Activated naive CD4-positive, alpha-beta T cell treated with anti-CD3 and anti-CD28 coated beads, Interleukin-2, amount 50 U/mL, for 24 hours (primary cell): ENCODE data around the gene PLA2G10.
"Not testable (repeated sequence)": the region's sequence is repeated elsewhere in the genome, so short reads cannot be mapped to it uniquely, and the experiment has no call there.

Experiments used
- H3K27ac Mint-ChIP-seq: one replicate; pipeline ENCODE4 v1.8.0; 2021; ENCODE audit warnings: mild to moderate bottlenecking, mixed read lengths
- H3K27me3 Mint-ChIP-seq: one replicate; pipeline ENCODE4 v1.8.0; 2021; ENCODE audit warnings: mixed read lengths
- H3K36me3 Mint-ChIP-seq: one replicate; pipeline ENCODE4 v1.8.0; 2021; ENCODE audit warnings: mixed read lengths
- H3K4me1 Mint-ChIP-seq: one replicate; pipeline ENCODE4 v1.8.0; 2021; ENCODE audit warnings: mixed read lengths
- H3K4me3 Mint-ChIP-seq: one replicate; pipeline ENCODE4 v1.8.0; 2021; ENCODE audit warnings: mild to moderate bottlenecking, mixed read lengths
- H3K9me3 Mint-ChIP-seq: one replicate; pipeline ENCODE4 v1.8.0; 2021; ENCODE audit warnings: mixed read lengths

PLA2G10 gene

DNA sequence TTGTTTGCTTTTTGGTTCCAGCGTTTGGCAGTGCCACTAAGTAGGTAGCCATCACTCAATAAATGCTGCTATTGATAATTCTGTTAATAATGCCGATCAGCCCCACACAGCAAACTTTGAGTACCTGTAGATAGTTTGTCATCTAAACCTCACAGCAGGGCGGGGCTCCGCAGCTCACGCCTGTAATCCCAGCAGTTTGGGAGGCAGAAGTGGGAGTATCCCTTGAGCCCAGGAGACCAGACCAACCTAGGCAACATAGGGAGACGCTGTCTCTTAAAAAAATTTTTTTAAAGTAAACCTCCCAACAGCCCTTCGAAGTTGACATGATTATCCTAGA is 59.8 kb downstream of the PLA2G10 start:
- peak overlapping the region; percentile 91 for H3K27ac Mint-ChIP-seq
- peak overlapping the region; percentile 100 for H3K4me3 Mint-ChIP-seq
- peaks cover 7% of the 10 kb centered on the region for H3K36me3 Mint-ChIP-seq
- no peaks in the 10 kb centered on the region for H3K9me3 Mint-ChIP-seq
- peaks cover 52% of the 10 kb centered on the region for H3K4me1 Mint-ChIP-seq
- no peaks in the 10 kb centered on the region for H3K27me3 Mint-ChIP-seq

DNA sequence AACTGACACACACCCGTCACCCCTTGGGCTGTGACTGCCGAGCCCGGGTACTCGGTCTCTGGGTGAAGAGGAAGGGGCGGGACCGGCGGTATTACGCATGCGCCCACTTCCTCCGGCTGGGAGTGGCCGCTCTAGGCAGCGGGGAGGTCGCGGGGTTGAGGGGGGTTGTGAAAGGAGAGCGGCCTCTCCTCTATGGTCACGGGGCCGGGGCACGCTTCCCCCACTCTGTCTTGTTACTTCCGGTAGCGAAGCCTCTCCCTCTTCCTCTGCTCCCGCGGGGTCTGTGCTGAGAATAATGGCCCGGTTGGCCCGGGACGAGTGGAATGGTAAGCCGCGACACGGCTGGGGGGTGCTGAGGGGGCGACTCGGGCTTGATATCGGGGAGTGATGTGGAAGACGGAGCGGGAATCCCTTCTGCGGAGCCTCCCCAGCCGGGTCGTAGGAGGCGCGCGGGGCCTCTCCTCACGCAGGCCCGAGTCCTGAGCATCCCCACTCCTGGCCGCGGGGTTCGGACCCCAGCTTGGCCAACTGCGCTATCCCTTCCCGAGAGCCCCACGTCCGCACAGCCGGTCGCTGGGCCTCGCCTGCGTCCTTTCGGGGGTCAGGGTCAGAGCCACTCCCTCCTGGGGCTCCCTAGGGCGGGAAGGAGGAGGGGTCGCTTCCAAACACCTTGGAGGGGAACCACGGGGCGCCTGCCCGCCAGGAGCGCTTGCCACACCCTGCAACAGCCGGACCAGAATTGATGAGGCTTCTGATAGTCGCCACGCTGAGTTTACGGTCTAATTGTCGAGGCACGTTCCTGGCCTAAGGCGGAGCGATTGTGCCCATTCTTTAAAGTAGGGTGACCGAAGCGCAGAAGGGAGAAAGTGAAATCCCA is 61.2 kb downstream of the PLA2G10 start, which contains the start of gene BFAR:
BFAR (plus strand) TSS at position 259 of the 877 bp plus-strand sequence. CDS start 11,396 bp downstream, outside the sequence.
- H3K36me3 Mint-ChIP-seq, result peaks cover 7% of the 10 kb centered on the region
- H3K27ac Mint-ChIP-seq, result peak within 1 kb of the TSS; percentile 97
- peaks cover 64% of the 10 kb centered on the region for H3K4me1 Mint-ChIP-seq
- H3K27me3 Mint-ChIP-seq, result no peaks in the 10 kb centered on the region
- no peaks in the 10 kb centered on the region for H3K9me3 Mint-ChIP-seq
- H3K4me3 Mint-ChIP-seq, result peak within 1 kb of the TSS; percentile 100

DNA sequence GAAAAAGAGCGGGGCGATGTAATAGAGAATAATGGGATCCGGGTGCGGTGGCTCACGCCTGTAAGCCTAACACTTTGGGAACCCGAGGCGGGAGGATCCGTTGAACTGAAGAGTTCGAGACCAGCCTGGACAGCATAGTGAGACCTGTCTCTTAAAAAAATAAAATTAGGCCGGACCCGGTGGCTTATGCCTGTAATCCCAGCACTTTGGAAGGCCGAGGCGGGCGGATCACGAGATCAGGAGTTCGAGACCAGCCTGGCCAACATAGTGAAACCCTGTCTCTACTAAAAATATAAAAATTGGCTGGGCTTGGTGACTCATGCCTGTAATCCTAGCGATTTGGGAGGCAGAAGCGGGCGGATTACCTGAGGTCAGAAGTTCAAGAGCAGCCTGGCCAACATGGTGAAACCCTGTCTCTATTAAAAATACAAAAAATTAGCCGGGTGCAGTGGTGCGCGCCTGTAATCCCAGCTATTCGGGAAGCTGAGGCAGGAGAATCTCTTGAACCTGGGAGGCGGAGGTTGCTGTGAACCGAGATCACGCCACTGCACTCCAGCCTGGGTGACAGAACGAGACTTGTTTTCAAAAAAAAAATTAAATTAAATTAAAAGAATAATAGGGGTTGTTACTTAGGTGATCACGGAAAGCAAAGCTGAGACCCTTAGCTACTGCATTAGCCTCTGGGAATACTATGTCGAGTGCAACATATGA is 63.3 kb downstream of the PLA2G10 start:
- Mint-ChIP-seq H3K27ac (peak overlapping the region; percentile 94), H3K4me1 (peaks cover 55% of the 10 kb centered on the region), H3K4me3 (peak overlapping the region; percentile 80)
- H3K9me3 Mint-ChIP-seq, H3K36me3 Mint-ChIP-seq, H3K27me3 Mint-ChIP-seq: not testable (repeated sequence)

DNA sequence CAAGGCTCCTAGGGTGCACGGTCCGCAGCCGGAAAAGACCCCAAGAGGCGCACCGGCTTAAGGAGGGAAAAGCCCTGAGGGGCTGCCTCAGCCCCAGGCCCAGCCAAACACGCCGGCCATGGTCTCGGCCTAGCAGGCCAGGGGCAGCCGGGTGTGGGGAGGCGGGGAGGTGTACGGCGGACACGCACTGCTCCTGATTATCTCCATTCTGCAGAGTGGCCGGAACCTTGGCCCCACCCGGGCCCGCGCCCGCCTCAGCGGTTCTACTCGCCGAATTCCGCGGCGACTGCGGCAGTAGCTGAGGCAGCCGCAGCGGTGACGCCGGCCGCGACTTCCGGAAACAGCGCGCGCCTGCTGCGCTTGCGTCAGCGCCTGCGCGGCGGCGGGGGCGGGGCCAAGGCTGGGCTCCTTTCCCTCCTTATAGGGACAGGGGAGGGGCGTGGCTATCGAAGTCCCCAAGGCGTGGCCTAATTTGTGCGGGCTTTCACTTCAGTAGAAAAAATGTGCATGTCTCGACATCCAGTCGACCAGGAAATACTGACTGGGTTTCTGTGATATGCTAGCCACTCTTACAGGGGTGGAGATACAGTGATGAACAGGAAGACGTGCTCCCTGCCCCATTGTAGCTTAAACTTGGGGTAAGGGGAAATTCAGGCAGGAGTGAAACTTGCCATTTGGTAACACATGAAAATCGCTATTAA is 64.0 kb downstream of the PLA2G10 start, which contains the start of gene PARN:
PARN (minus strand) TSS at position 342 of the 701 bp plus-strand sequence; CDS start at position 207, 135 bp downstream.
- Mint-ChIP-seq H3K4me3 (peak within 1 kb of the TSS; percentile 98), H3K36me3 (peaks cover 9% of the 10 kb centered on the region), H3K27me3 (no peaks in the 10 kb centered on the region), H3K27ac (peak within 1 kb of the TSS; percentile 97), H3K9me3 (no peaks in the 10 kb centered on the region), H3K4me1 (peaks cover 55% of the 10 kb centered on the region)

DNA sequence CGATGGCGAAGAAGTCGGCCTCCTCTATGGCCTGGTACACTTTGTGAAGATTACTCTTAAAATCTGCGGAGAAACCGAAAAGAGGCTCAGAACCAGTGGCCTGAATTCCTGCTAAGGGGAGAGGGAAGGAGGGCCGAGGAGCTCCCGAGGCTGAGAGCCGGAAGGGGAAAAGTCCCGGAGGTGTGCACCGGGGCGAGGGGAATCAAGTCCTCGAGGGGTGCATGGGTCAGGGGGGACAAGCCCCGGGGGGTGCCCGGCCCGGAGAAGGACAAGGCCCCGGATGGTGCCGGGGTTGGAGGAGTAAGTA is 64.5 kb downstream of the PLA2G10 start:
- Mint-ChIP-seq H3K36me3 (peaks cover 9% of the 10 kb centered on the region), H3K27ac (peak overlapping the region; percentile 97), H3K27me3 (no peaks in the 10 kb centered on the region), H3K9me3 (no peaks in the 10 kb centered on the region), H3K4me3 (peak overlapping the region; percentile 98), H3K4me1 (peaks cover 50% of the 10 kb centered on the region)

DNA sequence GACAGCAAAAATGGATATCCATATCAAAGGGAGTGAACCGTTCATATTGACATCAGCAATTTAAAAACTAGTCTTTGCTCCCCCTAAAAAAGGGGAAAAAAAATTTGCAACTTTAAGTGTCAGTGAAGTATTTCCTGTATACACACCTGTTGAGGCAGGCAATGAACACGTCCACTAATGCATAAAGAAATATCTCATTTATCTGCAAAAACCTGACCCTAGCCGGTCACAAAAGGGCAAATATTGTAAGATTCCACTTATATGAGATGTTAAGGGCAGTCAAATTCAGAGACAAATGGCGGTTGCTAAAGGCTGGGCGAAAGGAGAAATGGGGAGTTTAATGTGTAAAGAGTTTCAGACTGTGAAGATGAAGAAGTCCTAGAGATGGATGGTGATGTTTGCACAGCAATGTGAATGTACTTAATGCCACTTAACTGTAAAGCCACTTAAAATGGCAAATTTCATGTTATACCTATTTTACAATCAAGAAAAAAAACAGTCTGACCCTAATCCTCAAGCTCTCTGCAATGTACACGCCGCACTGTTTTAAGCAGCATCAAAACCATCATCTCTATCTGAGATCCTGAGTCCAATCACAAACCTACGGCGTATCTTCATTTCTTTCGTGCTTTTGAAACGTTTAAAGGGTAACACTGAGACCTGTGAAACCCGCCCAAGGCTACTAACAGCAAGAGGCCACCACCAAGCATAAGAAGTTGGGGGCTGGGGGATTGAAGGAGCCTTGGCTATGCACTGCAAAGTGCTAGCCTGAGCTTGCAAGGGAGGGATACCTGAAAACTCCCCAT is 65.1 kb downstream of the PLA2G10 start:
- peaks cover 8% of the 10 kb centered on the region for H3K36me3 Mint-ChIP-seq
- H3K4me1 Mint-ChIP-seq, result peaks cover 49% of the 10 kb centered on the region
- H3K4me3 Mint-ChIP-seq, result peak overlapping the region; percentile 98
- no peaks in the 10 kb centered on the region for H3K9me3 Mint-ChIP-seq
- peak overlapping the region; percentile 97 for H3K27ac Mint-ChIP-seq
- H3K27me3 Mint-ChIP-seq, result no peaks in the 10 kb centered on the region

DNA sequence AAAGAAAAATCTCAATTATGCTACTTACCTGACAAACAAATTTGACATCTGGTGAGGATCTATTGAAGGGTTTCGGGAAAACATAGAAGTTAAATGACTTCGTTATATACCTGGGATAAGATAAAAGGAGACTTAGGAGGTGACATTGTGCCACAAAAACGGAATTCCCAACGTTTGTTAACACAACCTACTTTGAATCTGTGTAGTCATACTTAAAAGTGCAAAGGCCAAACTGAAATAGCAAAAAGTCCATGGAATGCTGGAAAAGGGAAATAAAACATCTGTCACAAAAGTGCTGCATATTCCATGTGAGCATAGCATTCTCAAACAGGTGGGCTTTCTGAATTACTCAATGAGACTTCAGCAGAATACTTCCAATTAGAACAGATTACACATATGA is 67.0 kb downstream of the PLA2G10 start:
- no peaks in the 10 kb centered on the region for H3K27me3 Mint-ChIP-seq
- H3K4me1 Mint-ChIP-seq, result peaks cover 45% of the 10 kb centered on the region
- H3K9me3 Mint-ChIP-seq, result no peaks in the 10 kb centered on the region
- no peak overlapping the region for H3K4me3 Mint-ChIP-seq
- no peak overlapping the region for H3K27ac Mint-ChIP-seq
- H3K36me3 Mint-ChIP-seq, result peaks cover 12% of the 10 kb centered on the region
